Stomach smooth muscle (tissue), 2 donors: ENCODE data around the gene MAEL.
A peak's percentile ranks its signal among the peaks of the same experiment; 100 is the strongest.
"Not testable (repeated sequence)": the region's sequence is repeated elsewhere in the genome, so short reads cannot be mapped to it uniquely, and the experiment has no call there.

ENCODE experiments used
- H3K27ac ChIP-seq: one replicate; pipeline ENCODE4 v1.7.0; 2013; ENCODE audit warnings: mild to moderate bottlenecking, low read length, inconsistent platforms
- H3K27me3 ChIP-seq, 2 donors: one replicate each; pipeline ENCODE4 v1.7.0; 2013; ENCODE audit warnings: low read length in 2 of 2; ENCODE audit not compliant: insufficient read depth in 2 of 2, control insufficient read depth in 1 of 2
- H3K36me3 ChIP-seq, 2 donors: one replicate each; pipeline ENCODE4 v1.7.0; 2013; ENCODE audit warnings: low read length in 2 of 2; ENCODE audit not compliant: control insufficient read depth in 2 of 2, insufficient read depth in 2 of 2
- H3K4me1 ChIP-seq: one replicate; pipeline ENCODE4 v1.7.0; 2013; ENCODE audit warnings: low read length; ENCODE audit not compliant: control insufficient read depth, insufficient read depth
- H3K4me3 ChIP-seq, 2 donors: one replicate each; pipeline ENCODE4 v1.7.0; 2013; ENCODE audit warnings: low read length in 2 of 2
- H3K9ac ChIP-seq, 2 donors: one replicate each; pipeline ENCODE4 v1.7.0; 2013; ENCODE audit warnings: low read length in 2 of 2, mild to moderate bottlenecking in 1 of 2
- H3K9me3 ChIP-seq, 2 donors: one replicate each; pipeline ENCODE4 v1.7.0; 2013; ENCODE audit warnings: low read length in 2 of 2; ENCODE audit not compliant: control insufficient read depth in 2 of 2
- donor health status: healthy.
- donor health status: Pancreatic carcinoma.

MAEL gene

DNA sequence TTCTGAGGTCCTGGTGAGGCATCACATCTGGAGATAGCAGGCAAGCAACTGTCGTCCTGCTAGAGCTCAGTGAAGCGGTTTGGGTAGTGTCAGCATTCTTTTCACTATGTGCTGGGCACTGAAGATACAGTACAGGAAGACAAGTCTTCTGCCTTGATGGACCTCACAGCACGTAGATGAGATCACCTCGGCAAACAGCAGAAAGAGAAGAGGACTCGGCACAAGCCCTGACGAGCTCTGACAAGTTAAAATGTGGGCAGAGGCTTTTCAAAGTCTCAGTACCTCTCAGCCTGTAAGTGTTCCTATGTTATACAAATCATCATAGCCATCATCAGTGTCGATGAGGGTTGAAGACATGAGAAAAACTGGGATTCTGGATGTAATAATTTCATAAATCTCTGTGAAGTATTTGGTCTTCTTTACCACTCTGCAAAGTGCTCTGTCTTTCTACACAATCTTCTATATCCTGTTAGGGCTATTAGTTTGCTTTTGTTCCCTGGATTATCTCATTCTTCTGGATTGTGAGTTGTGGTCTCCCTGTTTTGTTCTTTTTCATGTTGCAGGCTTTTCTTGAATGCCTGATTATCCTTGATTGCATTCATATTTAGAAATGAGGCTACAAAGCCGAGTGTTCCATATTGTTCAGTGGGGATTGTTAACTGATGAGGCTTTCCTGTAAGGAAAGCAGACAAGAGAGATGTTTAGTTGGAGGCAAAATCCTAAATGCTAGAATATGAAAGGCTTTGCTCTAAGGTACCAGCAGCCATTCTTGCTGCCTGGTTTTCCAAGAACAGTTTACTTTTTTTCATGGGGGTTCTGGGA is 24.2 kb downstream of the MAEL start:
- H3K36me3 ChIP-seq, result no peaks in the 10 kb centered on the region
- H3K27ac ChIP-seq, result no peak overlapping the region
- no peaks in the 10 kb centered on the region for H3K27me3 ChIP-seq
- no peak overlapping the region for H3K4me3 ChIP-seq
- no peak overlapping the region for H3K9ac ChIP-seq
- H3K9me3 ChIP-seq, result no peaks in the 10 kb centered on the region
- no peaks in the 10 kb centered on the region for H3K4me1 ChIP-seq

GRCh38 chr1:167016100-167016750 is 27.1 kb downstream of the MAEL start:
- Histone ChIP-seq H3K9ac (no peak overlapping the region), H3K27ac (no peak overlapping the region), H3K4me3 (no peak overlapping the region), H3K4me1 (no peaks in the 10 kb centered on the region), H3K27me3 (no peaks in the 10 kb centered on the region), H3K36me3 (no peaks in the 10 kb centered on the region), H3K9me3 (no peaks in the 10 kb centered on the region)

GRCh38 chr1:167022384-167022783 is 33.3 kb downstream of the MAEL start:
- no peaks in the 10 kb centered on the region for H3K4me1 ChIP-seq
- no peak overlapping the region for H3K27ac ChIP-seq
- no peaks in the 10 kb centered on the region for H3K9me3 ChIP-seq
- no peaks in the 10 kb centered on the region for H3K36me3 ChIP-seq
- no peaks in the 10 kb centered on the region for H3K27me3 ChIP-seq
- H3K9ac ChIP-seq, result no peak overlapping the region
- H3K4me3 ChIP-seq, result no peak overlapping the region

- not testable (repeated sequence) for H3K27ac ChIP-seq, H3K27me3 ChIP-seq, H3K4me1 ChIP-seq, H3K4me3 ChIP-seq, H3K9me3 ChIP-seq, H3K9ac ChIP-seq, H3K36me3 ChIP-seq
Measured at GRCh38 chr1:167029553-167029952, 40.5 kb downstream of the MAEL start.

GRCh38 chr1:167033646-167034045 is 44.6 kb downstream of the MAEL start:
- H3K9ac ChIP-seq, result no peak overlapping the region
- no peaks in the 10 kb centered on the region for H3K9me3 ChIP-seq
- H3K4me1 ChIP-seq, result no peaks in the 10 kb centered on the region
- no peaks in the 10 kb centered on the region for H3K36me3 ChIP-seq
- H3K27ac ChIP-seq, result no peak overlapping the region
- no peak overlapping the region for H3K4me3 ChIP-seq
- H3K27me3 ChIP-seq, result no peaks in the 10 kb centered on the region

- Histone ChIP-seq H3K27me3 (no peaks in the 10 kb centered on the region), H3K9ac (peak overlapping the region; percentile 2 to 55), H3K36me3 (no peaks in the 10 kb centered on the region), H3K9me3 (no peaks in the 10 kb centered on the region), H3K4me3 (peak overlapping the region; percentile 58 to 69), H3K4me1 (no peaks in the 10 kb centered on the region), H3K27ac (no peak overlapping the region)
Measured at GRCh38 chr1:167043752-167044488, 54.8 kb downstream of the MAEL start.

DNA sequence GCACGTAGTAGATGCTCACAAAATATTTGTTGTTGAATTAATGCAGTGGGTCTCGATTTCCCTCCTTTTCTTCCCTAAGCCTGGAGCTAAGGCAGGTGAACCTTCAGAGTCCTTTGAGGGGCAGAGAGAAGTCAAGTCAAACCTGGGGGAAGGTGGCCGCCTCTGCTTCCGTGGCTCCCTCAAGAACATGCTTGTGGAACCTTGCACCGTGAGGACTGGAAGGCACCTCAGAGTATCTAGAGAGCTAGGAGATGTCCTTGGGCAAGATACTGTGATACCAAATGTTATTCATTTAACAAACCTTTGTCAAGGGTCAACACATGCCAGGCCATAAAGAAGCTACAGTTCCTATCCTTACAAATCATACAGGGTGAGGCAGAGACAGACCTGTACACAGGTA is 62.8 kb downstream of the MAEL start:
- no peaks in the 10 kb centered on the region for H3K36me3 ChIP-seq
- H3K9ac ChIP-seq, result no peak overlapping the region
- H3K27ac ChIP-seq, result no peak overlapping the region
- no peaks in the 10 kb centered on the region for H3K4me1 ChIP-seq
- H3K9me3 ChIP-seq, result no peaks in the 10 kb centered on the region
- H3K27me3 ChIP-seq, result peaks cover 0 to 4% of the 10 kb centered on the region in 2 donors
- no peak overlapping the region for H3K4me3 ChIP-seq

- Histone ChIP-seq H3K27ac (no peak overlapping the region), H3K27me3 (peaks cover 0 to 4% of the 10 kb centered on the region in 2 donors), H3K9ac (no peak overlapping the region), H3K36me3 (no peaks in the 10 kb centered on the region), H3K9me3 (no peaks in the 10 kb centered on the region), H3K4me1 (no peaks in the 10 kb centered on the region), H3K4me3 (no peak overlapping the region)
Measured at GRCh38 chr1:167052389-167052788, 63.3 kb downstream of the MAEL start.

DNA sequence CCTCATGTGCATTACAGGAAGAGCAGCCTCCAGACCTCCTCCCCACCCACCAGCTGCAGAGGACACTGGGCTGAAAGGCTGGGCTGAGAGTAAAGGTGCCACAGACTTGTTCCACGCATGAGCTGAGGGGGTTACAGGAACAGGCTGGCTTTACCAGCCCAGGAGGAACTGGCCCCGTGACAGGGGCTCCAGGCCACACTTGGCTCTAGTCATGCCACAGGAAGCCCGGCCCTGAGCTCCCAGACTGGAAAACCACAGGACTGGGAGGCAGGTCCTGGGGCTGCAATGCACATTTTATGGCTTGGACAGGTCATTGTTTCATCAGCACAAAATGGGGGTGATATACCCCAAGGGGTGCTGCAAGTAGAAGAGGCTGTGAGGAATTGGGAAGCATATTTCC is 65.5 kb downstream of the MAEL start:
- H3K36me3 ChIP-seq, result no peaks in the 10 kb centered on the region
- no peak overlapping the region for H3K27ac ChIP-seq
- no peaks in the 10 kb centered on the region for H3K9me3 ChIP-seq
- peaks cover 2 to 4% of the 10 kb centered on the region in 2 donors for H3K27me3 ChIP-seq
- no peak overlapping the region for H3K4me3 ChIP-seq
- peaks cover 5% of the 10 kb centered on the region for H3K4me1 ChIP-seq
- no peak overlapping the region for H3K9ac ChIP-seq

DNA sequence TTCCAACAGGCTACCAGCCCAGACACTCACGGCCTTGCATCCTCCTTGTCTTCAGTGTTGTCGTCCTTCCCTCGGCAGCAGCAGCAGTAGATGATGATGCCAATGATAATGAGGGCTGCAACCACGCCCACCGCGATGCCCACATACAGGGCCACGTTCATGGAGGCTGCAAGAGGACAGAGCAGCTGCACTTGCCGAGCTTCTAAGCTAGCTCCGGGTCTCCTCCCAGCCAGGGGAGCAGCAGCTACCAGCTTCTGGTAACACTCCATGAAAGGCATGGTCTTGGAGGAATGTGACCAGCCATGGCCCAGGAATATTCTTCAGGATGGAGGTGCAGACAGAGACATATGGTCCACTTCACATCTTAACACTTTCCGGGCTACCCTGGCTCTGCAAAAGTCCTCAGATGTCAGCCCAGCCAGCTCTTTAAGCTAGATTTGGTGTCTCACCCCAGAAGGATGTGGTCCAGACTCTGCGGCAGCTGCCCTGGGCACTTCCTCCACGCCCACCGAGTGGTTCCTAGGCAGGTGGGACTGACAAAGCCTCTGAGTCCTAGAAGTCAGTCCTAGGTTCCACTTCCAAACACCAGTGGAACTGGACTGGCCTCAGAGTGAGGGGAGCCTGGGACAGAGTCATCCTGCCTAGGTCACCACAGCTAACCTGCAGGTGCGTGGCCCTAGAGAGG is 66.0 kb downstream of the MAEL start:
- Histone ChIP-seq H3K4me1 (peaks cover 5% of the 10 kb centered on the region), H3K27ac (no peak overlapping the region), H3K9me3 (no peaks in the 10 kb centered on the region), H3K27me3 (peaks cover 5 to 6% of the 10 kb centered on the region in 2 donors), H3K36me3 (no peaks in the 10 kb centered on the region), H3K9ac (no peak overlapping the region), H3K4me3 (no peak overlapping the region)
